Hypothalamus (tissue), 51 donors: ENCODE data around the gene SELENOT.

ENCODE experiments used
- DNase-seq, 51 donors: peaks; one replicate each; lab custom pipeline; 2025; lab: John Stamatoyannopoulos, UW

Gene SELENOT

GRCh38 chr3:150653110-150653561 lies 50.0 kb downstream of the SELENOT start:
- DNase-seq, result no peak

- no peak for DNase-seq
Measured at GRCh38 chr3:150656316-150656715, 53.2 kb downstream of the SELENOT start.

- no peak for DNase-seq
Measured at GRCh38 chr3:150662410-150663200, 59.5 kb downstream of the SELENOT start.

GRCh38 chr3:150663461-150663860 lies 60.3 kb downstream of the SELENOT start:
- no peak for DNase-seq

GRCh38 chr3:150666167-150666566 lies 63.0 kb downstream of the SELENOT start:
- DNase-seq, result no peak

- no peak for DNase-seq
Measured at GRCh38 chr3:150673966-150674365, 70.8 kb downstream of the SELENOT start.

GRCh38 chr3:150675587-150675986 lies 72.5 kb downstream of the SELENOT start:
- no peak for DNase-seq
